ENCODE measurements around the gene SIK2.

- no peak for TF ChIP-seq CTCF (IDR thresholded peaks at IDR 0.05)
- TF ChIP-seq POLR2A (IDR thresholded peaks at IDR 0.05): no peak
Observed at GRCh38 chr11:111737444-111738210, 135.4 kb downstream of the SIK2 start.

Measured in thyroid gland (tissue), 4 donors.